CD4-positive, CD25-positive, alpha-beta regulatory T cell (primary cell): Measurements from ENCODE around the gene SYDE1. TPM values are rescaled to one million over a fixed set of nuclear protein-coding genes. Genes with fewer than 3 reads are reported as not detected.
A peak's percentile ranks its signal among the peaks of the same experiment; 100 is the strongest.

Source experiments
- ATAC-seq, 2 donors: fragments of 150-1000 bp; cut with Tn5 transposase; one replicate each; pipeline ENCODE4 v1.10.0; 2021; ENCODE audit warnings: low read depth in 2 of 2, moderate number of reproducible peaks in 2 of 2, moderate library complexity in 1 of 2
- DNase-seq, 3 donors: peaks; one replicate each; pipeline versions ENCODE4 v3.0.0 to v3.0.0-alpha.2; 2012 to 2022; ENCODE audit warnings: mixed read lengths in 1 of 3
- H3K27ac ChIP-seq: one replicate; pipeline ENCODE4 v1.7.0; 2013; ENCODE audit warnings: mild to moderate bottlenecking, low read length; ENCODE audit not compliant: insufficient read depth, poor library complexity, severe bottlenecking
- H3K27me3 ChIP-seq: one replicate; pipeline ENCODE4 v1.7.0; 2013; ENCODE audit warnings: low read length; ENCODE audit not compliant: control insufficient read depth, insufficient read depth
- H3K36me3 ChIP-seq: one replicate; pipeline ENCODE4 v1.7.0; 2013; ENCODE audit warnings: mild to moderate bottlenecking, low read length, moderate library complexity; ENCODE audit not compliant: control insufficient read depth, insufficient read depth
- H3K4me1 ChIP-seq: 2 replicates; pipeline ENCODE4 v1.7.0; 2013; ENCODE audit warnings: mild to moderate bottlenecking, low read length; ENCODE audit not compliant: insufficient read depth, control insufficient read depth, poor library complexity, severe bottlenecking
- H3K4me3 ChIP-seq: one replicate; pipeline ENCODE4 v1.7.0; 2013; ENCODE audit warnings: low read depth, mild to moderate bottlenecking, low read length, moderate library complexity
- H3K9me3 ChIP-seq, 2 experiments: 1 replicate in 1 of 2; 2 replicates in 1 of 2; pipeline ENCODE4 v1.7.0; 2013; ENCODE audit warnings: low read length in 2 of 2, mild to moderate bottlenecking in 1 of 2, moderate library complexity in 1 of 2; ENCODE audit not compliant: control insufficient read depth in 2 of 2
- H3K27ac Mint-ChIP-seq, 3 donors: one replicate each; pipeline ENCODE4 v1.8.0; 2020 to 2022; ENCODE audit warnings: mild to moderate bottlenecking in 3 of 3, mixed read lengths in 3 of 3, moderate library complexity in 2 of 3
- H3K27me3 Mint-ChIP-seq: one replicate; pipeline ENCODE4 v1.8.0; 2022; ENCODE audit warnings: mild to moderate bottlenecking, mixed read lengths
- H3K36me3 Mint-ChIP-seq: one replicate; pipeline ENCODE4 v1.8.0; 2020; ENCODE audit warnings: mixed read lengths
- H3K4me1 Mint-ChIP-seq, 4 donors: one replicate each; pipeline ENCODE4 v1.8.0; 2020 to 2022; ENCODE audit warnings: mixed read lengths in 4 of 4, mild to moderate bottlenecking in 1 of 4
- H3K4me3 Mint-ChIP-seq, 4 donors: one replicate each; pipeline ENCODE4 v1.8.0; 2020 to 2022; ENCODE audit warnings: mild to moderate bottlenecking in 4 of 4, mixed read lengths in 4 of 4, moderate library complexity in 3 of 4
- H3K9me3 Mint-ChIP-seq, 7 donors: one replicate each; pipeline ENCODE4 v1.8.0; 2020 to 2022; ENCODE audit warnings: mixed read lengths in 7 of 7, mild to moderate bottlenecking in 3 of 7, moderate library complexity in 2 of 7
- polyA plus RNA-seq, 4 donors: library from polyadenylated mRNA; unstranded; fragments of 300-500 nt; fragmentation: Illumina TruSeq; gene quantifications; one replicate each; pipeline ENCODE4 v1.2.3, GENCODE V29; 2021
- total RNA-seq: library from RNA; stranded (reverse); gene quantifications from one replicate; pipeline ENCODE4 v1.2.3, GENCODE V29; 2022

SYDE1 gene
- total and polyA plus RNA-seq, 5 donors from 2014 or later, result not detected

GRCh38 chr19:15115762-15116615 lies 8.8 kb downstream of the SYDE1 start:
- no peaks in the 10 kb centered on the region for H3K4me1 ChIP-seq
- no peaks in the 10 kb centered on the region for H3K27me3 Mint-ChIP-seq
- peaks cover 36% of the 10 kb centered on the region for H3K36me3 ChIP-seq
- H3K27ac ChIP-seq, result no peak overlapping the region
- no peaks in the 10 kb centered on the region for H3K27me3 ChIP-seq
- peaks cover 37% of the 10 kb centered on the region for H3K36me3 Mint-ChIP-seq
- H3K9me3 ChIP-seq, result no peaks in the 10 kb centered on the region
- no peaks in the 10 kb centered on the region for H3K9me3 Mint-ChIP-seq
- peaks cover 0 to under 1% (median 0%) of the 10 kb centered on the region in 4 donors for H3K4me1 Mint-ChIP-seq
- H3K27ac Mint-ChIP-seq, result no peak overlapping the region
- DNase-seq, result no peak
- H3K4me3 ChIP-seq, result no peak overlapping the region
- no peak for ATAC-seq
- no peak overlapping the region for H3K4me3 Mint-ChIP-seq

- H3K4me1 ChIP-seq, result no peaks in the 10 kb centered on the region
- H3K36me3 Mint-ChIP-seq, result peaks cover 44% of the 10 kb centered on the region
These were observed 9.7 kb downstream of the SYDE1 start for GRCh38 chr19:15116856-15117255.

GRCh38 chr19:15118248-15118647 lies 11.0 kb downstream of the SYDE1 start:
- no peaks in the 10 kb centered on the region for H3K9me3 ChIP-seq
- no peak overlapping the region for H3K4me3 ChIP-seq
- Mint-ChIP-seq H3K36me3 (peaks cover 44% of the 10 kb centered on the region), H3K9me3 (no peaks in the 10 kb centered on the region), H3K27me3 (no peaks in the 10 kb centered on the region), H3K4me3 (no peak overlapping the region), H3K4me1 (peaks cover 0 to 4% (median 0%) of the 10 kb centered on the region in 4 donors), H3K27ac (peak overlapping the region in 1 of 3 donors; percentile 56)
- DNase-seq (no peak), ATAC-seq (no peak)
- H3K4me1 ChIP-seq, result no peaks in the 10 kb centered on the region
- no peaks in the 10 kb centered on the region for H3K27me3 ChIP-seq
- H3K27ac ChIP-seq, result no peak overlapping the region
- peaks cover 39% of the 10 kb centered on the region for H3K36me3 ChIP-seq

More at GRCh38 chr19:15116856-15117255, 9.7 kb downstream of the SYDE1 start:
- peaks cover 0 to 4% (median 0%) of the 10 kb centered on the region in 4 donors for H3K4me1 Mint-ChIP-seq
- DNase-seq, result no peak
- H3K27me3 Mint-ChIP-seq, result no peaks in the 10 kb centered on the region
- Histone ChIP-seq H3K27ac (no peak overlapping the region), H3K4me3 (no peak overlapping the region), H3K9me3 (no peaks in the 10 kb centered on the region), H3K36me3 (peaks cover 36% of the 10 kb centered on the region), H3K27me3 (no peaks in the 10 kb centered on the region)
- H3K4me3 Mint-ChIP-seq, result no peak overlapping the region
- no peak for ATAC-seq
- H3K27ac Mint-ChIP-seq, result no peak overlapping the region
- no peaks in the 10 kb centered on the region for H3K9me3 Mint-ChIP-seq

GRCh38 chr19:15118789-15119494 lies 11.7 kb downstream of the SYDE1 start:
- Histone ChIP-seq H3K27me3 (no peaks in the 10 kb centered on the region), H3K4me3 (no peak overlapping the region), H3K9me3 (no peaks in the 10 kb centered on the region), H3K4me1 (peaks cover 2% of the 10 kb centered on the region), H3K27ac (no peak overlapping the region), H3K36me3 (peaks cover 39% of the 10 kb centered on the region)
- Mint-ChIP-seq H3K9me3 (no peaks in the 10 kb centered on the region), H3K27ac (no peak overlapping the region), H3K36me3 (peaks cover 44% of the 10 kb centered on the region), H3K4me3 (no peak overlapping the region), H3K27me3 (no peaks in the 10 kb centered on the region), H3K4me1 (peaks cover 0 to 7% (median 2%) of the 10 kb centered on the region in 4 donors)
- DNase-seq (no peak), ATAC-seq (no peak)

GRCh38 chr19:15120135-15121026 lies 13.2 kb downstream of the SYDE1 start:
- Mint-ChIP-seq H3K36me3 (peaks cover 44% of the 10 kb centered on the region), H3K4me3 (peak overlapping the region in 2 of 4 donors; percentile 24 to 67), H3K9me3 (no peaks in the 10 kb centered on the region), H3K27me3 (peaks cover 2% of the 10 kb centered on the region), H3K27ac (no peak overlapping the region), H3K4me1 (peaks cover 0 to 16% (median 10%) of the 10 kb centered on the region in 4 donors)
- peaks cover 16% of the 10 kb centered on the region for H3K4me1 ChIP-seq
- no peaks in the 10 kb centered on the region for H3K27me3 ChIP-seq
- no peaks in the 10 kb centered on the region for H3K9me3 ChIP-seq
- H3K4me3 ChIP-seq, result no peak overlapping the region
- H3K27ac ChIP-seq, result no peak overlapping the region
- DNase-seq, result no peak
- no peak for ATAC-seq
- H3K36me3 ChIP-seq, result peaks cover 38% of the 10 kb centered on the region

- H3K27me3 ChIP-seq, result no peaks in the 10 kb centered on the region
- H3K36me3 ChIP-seq, result peaks cover 25% of the 10 kb centered on the region
- peak overlapping the region in 2 of 4 donors; percentile 69 to 92 for H3K4me3 Mint-ChIP-seq
- peaks cover 5% of the 10 kb centered on the region for H3K27me3 Mint-ChIP-seq
- no peaks in the 10 kb centered on the region for H3K9me3 Mint-ChIP-seq
- H3K4me1 ChIP-seq, result peaks cover 22% of the 10 kb centered on the region
- H3K4me1 Mint-ChIP-seq, result peaks cover 0 to 25% (median 13%) of the 10 kb centered on the region in 4 donors
- peaks cover 36% of the 10 kb centered on the region for H3K36me3 Mint-ChIP-seq
- DNase-seq (no peak), ATAC-seq (no peak)
- H3K27ac Mint-ChIP-seq, result peak overlapping the region in 1 of 3 donors; percentile 48
- H3K9me3 ChIP-seq, result no peaks in the 10 kb centered on the region
- H3K4me3 ChIP-seq, result no peak overlapping the region
- H3K27ac ChIP-seq, result no peak overlapping the region
These were observed 15.3 kb downstream of the SYDE1 start for GRCh38 chr19:15122331-15123030.
